Smooth muscle cell (in vitro differentiated cells): Measurements from ENCODE around the gene MAP3K14. TPM values are rescaled to one million over a fixed set of nuclear protein-coding genes. Genes with fewer than 3 reads are reported as not detected.

Experiments
- DNase-seq: peaks from one replicate; lab custom pipeline; 2025; ENCODE audit not compliant: unreplicated experiment; lab: John Stamatoyannopoulos, UW
- H2AFZ ChIP-seq: fragments of 200-600 bp; sonication (generic); 2 replicates; pipeline ENCODE4 v1.6.0; 2016; ENCODE audit warnings: antibody characterized with exemption, low read depth, mild to moderate bottlenecking
- H3F3A ChIP-seq: fragments of 200-600 bp; sonication (generic); 2 replicates; pipeline ENCODE4 v1.6.0; 2017; ENCODE audit warnings: antibody characterized with exemption, low read depth
- H3K27ac ChIP-seq: fragments of 200-600 bp; sonication (generic); 2 replicates; pipeline ENCODE4 v1.5.1; 2016; ENCODE audit warnings: low read depth, mild to moderate bottlenecking
- H3K27me3 ChIP-seq: fragments of 200-600 bp; sonication (generic); 2 replicates; pipeline ENCODE4 v1.6.1; 2016; ENCODE audit warnings: low read depth, mild to moderate bottlenecking
- H3K36me3 ChIP-seq: fragments of 200-600 bp; sonication (generic); 2 replicates; pipeline ENCODE4 v1.5.1; 2016; ENCODE audit warnings: low read depth
- H3K4me1 ChIP-seq: fragments of 200-600 bp; sonication (generic); 2 replicates; pipeline ENCODE4 v1.5.1; 2016; ENCODE audit warnings: low read depth
- H3K4me2 ChIP-seq: fragments of 200-600 bp; sonication (generic); 2 replicates; pipeline ENCODE4 v1.6.0; 2016; ENCODE audit warnings: mild to moderate bottlenecking
- H3K4me3 ChIP-seq: fragments of 200-600 bp; sonication (generic); 2 replicates; pipeline ENCODE4 v1.5.1; 2016; ENCODE audit warnings: mild to moderate bottlenecking
- H3K79me2 ChIP-seq: fragments of 200-600 bp; sonication (generic); 2 replicates; pipeline ENCODE4 v1.6.0; 2016; ENCODE audit warnings: low read depth, mild to moderate bottlenecking
- H3K9ac ChIP-seq: fragments of 200-600 bp; sonication (generic); 2 replicates; pipeline ENCODE4 v1.6.0; 2016; ENCODE audit warnings: low read depth
- H3K9me3 ChIP-seq: fragments of 200-600 bp; sonication (generic); replicated peaks from 2 replicates; pipeline ENCODE4 v1.5.1; 2016; ENCODE audit warnings: low read depth
- H4K20me1 ChIP-seq: fragments of 200-600 bp; sonication (generic); 2 replicates; pipeline ENCODE4 v1.6.0; 2016; ENCODE audit warnings: low read depth
- CTCF ChIP-seq: fragments of 200-600 bp; sonication (generic); IDR thresholded peaks from 2 replicates; pipeline ENCODE4 v1.5.1; 2017; ENCODE audit warnings: borderline replicate concordance, mild to moderate bottlenecking, antibody characterized with exemption; ENCODE audit not compliant: insufficient read depth, poor library complexity, severe bottlenecking
- WGBS: methylation state at CpG from one replicate; pipeline ENCODE4 v1.1.7; 2016; ENCODE audit warnings: low lambda C conversion rate; 5-methylcytosine and 5-hydroxymethylcytosine counted together
- polyA plus RNA-seq: library from polyadenylated mRNA; unstranded; fragments of >200 nt; fragmentation: Nextera tagmentation; extraction: Ambion mirVana; gene quantifications from 2 replicates; pipeline ENCODE4 v1.2.1, GENCODE V29; 2016
- total RNA-seq: library from RNA; depleted of rRNA; stranded (reverse); fragments of >200 nt; gene quantifications from 2 replicates; pipeline ENCODE4 v1.2.3, GENCODE V29; 2014

Gene MAP3K14
- total and polyA plus RNA-seq, 2 experiments from 2014 or later, result 1.7 to 1.8 TPM

- Histone ChIP-seq H3K9me3 (no peaks in the 10 kb centered on the region), H2AFZ (no peak overlapping the region), H3K79me2 (peaks cover 59% of the 10 kb centered on the region), H4K20me1 (peaks cover 76% of the 10 kb centered on the region), H3F3A (peaks cover 12% of the 10 kb centered on the region), H3K27ac (no peak overlapping the region), H3K4me1 (peaks cover 6% of the 10 kb centered on the region), H3K4me3 (no peak overlapping the region), H3K36me3 (no peaks in the 10 kb centered on the region), H3K9ac (no peak overlapping the region), H3K27me3 (no peaks in the 10 kb centered on the region), H3K4me2 (no peak overlapping the region)
- no peak for DNase-seq
- 88% methylated on average over 7 of the region's 7 CpGs for WGBS
- TF ChIP-seq CTCF, result no peak
These were observed 16.6 kb downstream of the MAP3K14 start for GRCh38 chr17:45300060-45300751.

GRCh38 chr17:45299361-45299760 is 17.5 kb downstream of the MAP3K14 start:
- 31% methylated on average over 2 of the region's 2 CpGs for WGBS
- Histone ChIP-seq H3K9me3 (no peaks in the 10 kb centered on the region), H3K79me2 (peaks cover 54% of the 10 kb centered on the region), H4K20me1 (peaks cover 76% of the 10 kb centered on the region), H3K9ac (no peak overlapping the region), H3K36me3 (no peaks in the 10 kb centered on the region), H3K4me2 (no peak overlapping the region), H3K4me1 (peaks cover 7% of the 10 kb centered on the region), H3K27me3 (no peaks in the 10 kb centered on the region), H3K4me3 (no peak overlapping the region), H3K27ac (no peak overlapping the region), H3F3A (peaks cover 20% of the 10 kb centered on the region), H2AFZ (no peak overlapping the region)
- DNase-seq, result no peak
- TF ChIP-seq CTCF, result no peak

GRCh38 chr17:45298546-45299285 is 18.1 kb downstream of the MAP3K14 start:
- H3K27me3 ChIP-seq, result no peaks in the 10 kb centered on the region
- H3K4me3 ChIP-seq, result no peak overlapping the region
- H4K20me1 ChIP-seq, result peaks cover 80% of the 10 kb centered on the region
- TF ChIP-seq CTCF, result no peak
- peaks cover 53% of the 10 kb centered on the region for H3K79me2 ChIP-seq
- peaks cover 13% of the 10 kb centered on the region for H3K4me1 ChIP-seq
- H2AFZ ChIP-seq, result no peak overlapping the region
- H3K9ac ChIP-seq, result no peak overlapping the region
- WGBS, result 79% methylated on average over 8 of the region's 8 CpGs
- no peaks in the 10 kb centered on the region for H3K9me3 ChIP-seq
- no peaks in the 10 kb centered on the region for H3K36me3 ChIP-seq
- H3K27ac ChIP-seq, result no peak overlapping the region
- no peak for DNase-seq
- peaks cover 26% of the 10 kb centered on the region for H3F3A ChIP-seq
- H3K4me2 ChIP-seq, result no peak overlapping the region
